SK-N-SH treated with all-trans-retinoic acid at 6 μM for 48 hours (cell line): ENCODE data around the gene VIT.

Experiments
- ATAC-seq: fragments of 200-7000 bp; cut with Tn5 transposase; 3 replicates; pipeline ENCODE4 v1.9.1; 2020; ENCODE audit warnings: mild to moderate bottlenecking, moderate library complexity
- ARNTL ChIP-seq: fragments of 450-650 bp; formaldehyde crosslinking; IDR thresholded peaks from 2 replicates; pipeline ENCODE4 v1.5.0; 2020; ENCODE audit warnings: low read depth, mild to moderate bottlenecking, moderate library complexity, borderline replicate concordance
- BACH2 ChIP-seq: fragments of 250-450 bp; sonication (Bioruptor Pico); IDR thresholded peaks from 2 replicates; pipeline ENCODE4 v1.9.0; 2021; ENCODE audit warnings: mild to moderate bottlenecking, borderline replicate concordance
- CSDC2 ChIP-seq: fragments of 250-450 bp; sonication (Bioruptor Pico); IDR thresholded peaks from 2 replicates; pipeline ENCODE4 v1.5.0; 2020; ENCODE audit warnings: mild to moderate bottlenecking, moderate library complexity
- ESRRG ChIP-seq: fragments of 250-450 bp; sonication (Bioruptor Pico); IDR thresholded peaks from 2 replicates; pipeline ENCODE4 v1.6.1; 2021; ENCODE audit warnings: mild to moderate bottlenecking
- GLIS3 ChIP-seq: fragments of 250-450 bp; sonication (Bioruptor Pico); IDR thresholded peaks from 2 replicates; pipeline ENCODE4 v1.5.0; 2020; ENCODE audit warnings: mild to moderate bottlenecking, moderate library complexity
- ISL1 ChIP-seq: fragments of 250-450 bp; sonication (Bioruptor Pico); IDR thresholded peaks from 2 replicates; pipeline ENCODE4 v2.1.2; 2022; ENCODE audit warnings: mild to moderate bottlenecking, moderate library complexity
- OSR1 ChIP-seq: fragments of 250-450 bp; sonication (Bioruptor Pico); IDR thresholded peaks from 2 replicates; pipeline ENCODE4 v1.8.0; 2022; ENCODE audit warnings: moderate library complexity, mild to moderate bottlenecking, inconsistent platforms
- RARB ChIP-seq: fragments of 250-450 bp; sonication (Bioruptor Pico); IDR thresholded peaks from 2 replicates; pipeline ENCODE4 v1.8.0; 2021; ENCODE audit warnings: mild to moderate bottlenecking, moderate library complexity
- SNAI2 ChIP-seq: fragments of 250-450 bp; sonication (Bioruptor Pico); IDR thresholded peaks from 2 replicates; pipeline ENCODE4 v1.5.0; 2020; ENCODE audit warnings: mild to moderate bottlenecking, moderate library complexity
- TCF4 ChIP-seq: fragments of 250-450 bp; sonication (Bioruptor Pico); IDR thresholded peaks from 2 replicates; pipeline ENCODE4 v1.8.0; 2021; ENCODE audit warnings: mild to moderate bottlenecking, moderate library complexity, borderline replicate concordance
- TOX ChIP-seq: fragments of 250-450 bp; sonication (Bioruptor Pico); IDR thresholded peaks from 2 replicates; pipeline ENCODE4 v1.8.0; 2021; ENCODE audit warnings: mild to moderate bottlenecking, moderate library complexity, borderline replicate concordance
- ZFP3 ChIP-seq: fragments of 250-450 bp; sonication (Bioruptor Pico); IDR thresholded peaks from 2 replicates; pipeline ENCODE4 v1.5.0; 2020; ENCODE audit warnings: mild to moderate bottlenecking, moderate library complexity
- ZNF565 ChIP-seq: fragments of 450-650 bp; formaldehyde crosslinking; conservative IDR thresholded peaks from 2 replicates; pipeline ENCODE4 v1.5.0; 2020; ENCODE audit warnings: low read depth, mild to moderate bottlenecking, moderate library complexity
- ZNF70 ChIP-seq: fragments of 450-650 bp; formaldehyde crosslinking; IDR thresholded peaks from 2 replicates; pipeline ENCODE4 v1.5.0; 2020; ENCODE audit warnings: mild to moderate bottlenecking, moderate library complexity
- TF ChIP-seq, protein P1 (sequence below): fragments of 250-450 bp; sonication (Bioruptor Pico); IDR thresholded peaks from 2 replicates; pipeline ENCODE4 v1.8.0; 2020; ENCODE audit warnings: mild to moderate bottlenecking, moderate library complexity, borderline replicate concordance
- TF ChIP-seq, protein P2 (sequence below): fragments of 250-450 bp; sonication (Bioruptor Pico); IDR thresholded peaks from 2 replicates; pipeline ENCODE4 v1.5.1; 2021; ENCODE audit warnings: mild to moderate bottlenecking, moderate library complexity
- TF ChIP-seq, protein P3 (sequence below): fragments of 250-450 bp; sonication (Bioruptor Pico); IDR thresholded peaks from 2 replicates; pipeline ENCODE4 v1.5.0; 2020; ENCODE audit warnings: mild to moderate bottlenecking, moderate library complexity
- TF ChIP-seq, protein P4 (sequence below): fragments of 250-450 bp; sonication (Bioruptor Pico); IDR thresholded peaks from 2 replicates; pipeline ENCODE4 v1.5.1; 2020; ENCODE audit warnings: low read depth, mild to moderate bottlenecking, moderate library complexity

VIT gene

DNA sequence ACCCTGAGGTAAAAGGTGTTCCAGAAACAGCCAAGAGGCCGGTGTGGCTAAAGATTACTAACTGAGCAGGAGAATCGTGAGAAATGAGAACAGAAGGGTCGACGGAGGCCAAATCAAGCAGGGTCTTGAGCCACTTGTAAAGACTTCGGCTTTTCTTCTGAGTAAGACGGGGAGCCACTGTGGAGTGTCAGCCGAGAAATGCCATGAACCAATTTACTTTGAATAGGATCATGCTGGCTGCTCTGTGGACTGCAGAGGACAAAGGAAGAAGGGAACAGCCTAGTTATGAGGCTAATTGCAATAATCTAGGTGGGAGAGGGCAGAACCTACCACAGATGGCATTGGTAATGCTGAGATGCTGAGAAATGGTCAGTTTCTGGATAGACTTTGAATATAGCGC, 16.8 kb downstream of the VIT start:
- TF ChIP-seq, protein P1, sequence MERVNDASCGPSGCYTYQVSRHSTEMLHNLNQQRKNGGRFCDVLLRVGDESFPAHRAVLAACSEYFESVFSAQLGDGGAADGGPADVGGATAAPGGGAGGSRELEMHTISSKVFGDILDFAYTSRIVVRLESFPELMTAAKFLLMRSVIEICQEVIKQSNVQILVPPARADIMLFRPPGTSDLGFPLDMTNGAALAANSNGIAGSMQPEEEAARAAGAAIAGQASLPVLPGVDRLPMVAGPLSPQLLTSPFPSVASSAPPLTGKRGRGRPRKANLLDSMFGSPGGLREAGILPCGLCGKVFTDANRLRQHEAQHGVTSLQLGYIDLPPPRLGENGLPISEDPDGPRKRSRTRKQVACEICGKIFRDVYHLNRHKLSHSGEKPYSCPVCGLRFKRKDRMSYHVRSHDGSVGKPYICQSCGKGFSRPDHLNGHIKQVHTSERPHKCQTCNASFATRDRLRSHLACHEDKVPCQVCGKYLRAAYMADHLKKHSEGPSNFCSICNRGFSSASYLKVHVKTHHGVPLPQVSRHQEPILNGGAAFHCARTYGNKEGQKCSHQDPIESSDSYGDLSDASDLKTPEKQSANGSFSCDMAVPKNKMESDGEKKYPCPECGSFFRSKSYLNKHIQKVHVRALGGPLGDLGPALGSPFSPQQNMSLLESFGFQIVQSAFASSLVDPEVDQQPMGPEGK (CRISPR knock-in tag) = no peak
- TF ChIP-seq TOX (CRISPR knock-in tag) (no peak), SNAI2 (CRISPR knock-in tag) (no peak), ESRRG (CRISPR knock-in tag) (no peak), ZNF565 (CRISPR knock-in tag) (no peak), BACH2 (CRISPR knock-in tag) (no peak), ZFP3 (CRISPR knock-in tag) (no peak), ZNF70 (no peak)
- TF ChIP-seq, protein P2, sequence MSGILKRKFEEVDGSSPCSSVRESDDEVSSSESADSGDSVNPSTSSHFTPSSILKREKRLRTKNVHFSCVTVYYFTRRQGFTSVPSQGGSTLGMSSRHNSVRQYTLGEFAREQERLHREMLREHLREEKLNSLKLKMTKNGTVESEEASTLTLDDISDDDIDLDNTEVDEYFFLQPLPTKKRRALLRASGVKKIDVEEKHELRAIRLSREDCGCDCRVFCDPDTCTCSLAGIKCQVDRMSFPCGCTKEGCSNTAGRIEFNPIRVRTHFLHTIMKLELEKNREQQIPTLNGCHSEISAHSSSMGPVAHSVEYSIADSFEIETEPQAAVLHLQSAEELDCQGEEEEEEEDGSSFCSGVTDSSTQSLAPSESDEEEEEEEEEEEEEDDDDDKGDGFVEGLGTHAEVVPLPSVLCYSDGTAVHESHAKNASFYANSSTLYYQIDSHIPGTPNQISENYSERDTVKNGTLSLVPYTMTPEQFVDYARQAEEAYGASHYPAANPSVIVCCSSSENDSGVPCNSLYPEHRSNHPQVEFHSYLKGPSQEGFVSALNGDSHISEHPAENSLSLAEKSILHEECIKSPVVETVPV (CRISPR knock-in tag) = no peak

DNA sequence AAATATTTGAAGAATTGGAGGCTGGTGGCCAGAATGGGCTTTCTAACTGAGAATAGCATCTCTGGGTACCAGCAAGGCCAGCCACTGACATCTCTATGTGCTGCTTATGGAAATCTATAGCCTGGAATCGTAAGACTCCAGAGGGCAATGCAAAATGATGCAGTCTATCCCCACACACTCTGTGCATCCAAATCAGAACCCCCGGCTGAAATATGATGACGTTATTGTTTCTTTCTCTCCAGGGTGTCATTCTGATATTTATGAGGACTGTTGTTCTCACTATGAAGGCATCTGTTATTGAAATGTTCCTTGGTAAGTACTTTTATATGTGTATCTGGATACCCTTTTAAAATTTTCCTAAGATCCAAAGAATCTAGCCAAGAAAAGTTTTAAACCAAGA, 19.6 kb downstream of the VIT start:
- TF ChIP-seq ARNTL (CRISPR knock-in tag) = no peak
- no peak for TF ChIP-seq GLIS3 (CRISPR knock-in tag)
- TF ChIP-seq TCF4 (CRISPR knock-in tag) = no peak
- no peak for TF ChIP-seq ESRRG (CRISPR knock-in tag)
- TF ChIP-seq, protein P3, sequence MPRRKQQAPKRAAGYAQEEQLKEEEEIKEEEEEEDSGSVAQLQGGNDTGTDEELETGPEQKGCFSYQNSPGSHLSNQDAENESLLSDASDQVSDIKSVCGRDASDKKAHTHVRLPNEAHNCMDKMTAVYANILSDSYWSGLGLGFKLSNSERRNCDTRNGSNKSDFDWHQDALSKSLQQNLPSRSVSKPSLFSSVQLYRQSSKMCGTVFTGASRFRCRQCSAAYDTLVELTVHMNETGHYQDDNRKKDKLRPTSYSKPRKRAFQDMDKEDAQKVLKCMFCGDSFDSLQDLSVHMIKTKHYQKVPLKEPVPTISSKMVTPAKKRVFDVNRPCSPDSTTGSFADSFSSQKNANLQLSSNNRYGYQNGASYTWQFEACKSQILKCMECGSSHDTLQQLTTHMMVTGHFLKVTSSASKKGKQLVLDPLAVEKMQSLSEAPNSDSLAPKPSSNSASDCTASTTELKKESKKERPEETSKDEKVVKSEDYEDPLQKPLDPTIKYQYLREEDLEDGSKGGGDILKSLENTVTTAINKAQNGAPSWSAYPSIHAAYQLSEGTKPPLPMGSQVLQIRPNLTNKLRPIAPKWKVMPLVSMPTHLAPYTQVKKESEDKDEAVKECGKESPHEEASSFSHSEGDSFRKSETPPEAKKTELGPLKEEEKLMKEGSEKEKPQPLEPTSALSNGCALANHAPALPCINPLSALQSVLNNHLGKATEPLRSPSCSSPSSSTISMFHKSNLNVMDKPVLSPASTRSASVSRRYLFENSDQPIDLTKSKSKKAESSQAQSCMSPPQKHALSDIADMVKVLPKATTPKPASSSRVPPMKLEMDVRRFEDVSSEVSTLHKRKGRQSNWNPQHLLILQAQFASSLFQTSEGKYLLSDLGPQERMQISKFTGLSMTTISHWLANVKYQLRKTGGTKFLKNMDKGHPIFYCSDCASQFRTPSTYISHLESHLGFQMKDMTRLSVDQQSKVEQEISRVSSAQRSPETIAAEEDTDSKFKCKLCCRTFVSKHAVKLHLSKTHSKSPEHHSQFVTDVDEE (CRISPR knock-in tag) = no peak
- TF ChIP-seq TOX (CRISPR knock-in tag) = no peak
- no peak for TF ChIP-seq CSDC2 (CRISPR knock-in tag)
- no peak for TF ChIP-seq ISL1 (CRISPR knock-in tag)
- TF ChIP-seq ZNF70 = no peak
- no peak for TF ChIP-seq RARB (CRISPR knock-in tag)
- TF ChIP-seq, protein P2 (CRISPR knock-in tag) = no peak
- no peak for ATAC-seq

More for the DNA sequence above, 16.8 kb downstream of the VIT start:
- ATAC-seq = no peak

DNA sequence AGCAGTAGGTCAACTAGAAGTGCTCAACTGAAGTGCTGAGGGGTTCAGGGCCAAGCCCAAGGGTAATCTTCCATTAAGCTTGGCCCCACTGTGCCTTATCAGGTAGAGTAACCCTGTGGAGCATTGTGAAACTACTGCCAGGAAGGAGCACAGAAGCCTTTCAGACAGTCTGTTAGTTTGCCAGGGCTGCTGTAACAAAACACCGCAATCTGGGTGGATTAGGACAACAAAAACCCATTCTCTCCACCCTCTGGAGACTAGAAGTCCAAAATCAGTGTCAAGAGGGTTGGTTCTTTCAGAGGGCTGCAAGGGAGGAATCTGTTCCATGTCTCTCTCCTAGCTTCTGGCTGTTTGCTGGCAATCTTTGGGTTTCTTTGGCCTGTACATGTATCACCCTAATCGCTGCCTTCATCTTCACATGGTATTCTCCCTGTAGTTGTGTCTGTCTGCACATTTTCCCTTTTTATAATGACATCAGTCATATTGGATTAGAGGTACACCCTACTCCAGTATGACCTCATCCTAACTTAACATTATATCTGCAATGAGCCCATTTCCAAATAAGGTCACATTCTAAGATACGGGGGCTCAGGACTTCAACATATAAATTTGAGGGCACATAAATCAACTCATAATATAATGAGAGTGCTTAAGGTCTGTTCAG, 21.2 kb downstream of the VIT start:
- TF ChIP-seq ZNF70 (no peak), ESRRG (CRISPR knock-in tag) (no peak), ARNTL (CRISPR knock-in tag) (no peak), SNAI2 (CRISPR knock-in tag) (no peak)
- TF ChIP-seq, protein P4, sequence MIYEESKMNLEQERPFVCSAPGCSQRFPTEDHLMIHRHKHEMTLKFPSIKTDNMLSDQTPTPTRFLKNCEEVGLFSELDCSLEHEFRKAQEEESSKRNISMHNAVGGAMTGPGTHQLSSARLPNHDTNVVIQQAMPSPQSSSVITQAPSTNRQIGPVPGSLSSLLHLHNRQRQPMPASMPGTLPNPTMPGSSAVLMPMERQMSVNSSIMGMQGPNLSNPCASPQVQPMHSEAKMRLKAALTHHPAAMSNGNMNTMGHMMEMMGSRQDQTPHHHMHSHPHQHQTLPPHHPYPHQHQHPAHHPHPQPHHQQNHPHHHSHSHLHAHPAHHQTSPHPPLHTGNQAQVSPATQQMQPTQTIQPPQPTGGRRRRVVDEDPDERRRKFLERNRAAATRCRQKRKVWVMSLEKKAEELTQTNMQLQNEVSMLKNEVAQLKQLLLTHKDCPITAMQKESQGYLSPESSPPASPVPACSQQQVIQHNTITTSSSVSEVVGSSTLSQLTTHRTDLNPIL (CRISPR knock-in tag) = no peak
- TF ChIP-seq, all 23 proteins: peak for 0
- ATAC-seq = no peak; the same call in 2 of the 3 replicates

DNA sequence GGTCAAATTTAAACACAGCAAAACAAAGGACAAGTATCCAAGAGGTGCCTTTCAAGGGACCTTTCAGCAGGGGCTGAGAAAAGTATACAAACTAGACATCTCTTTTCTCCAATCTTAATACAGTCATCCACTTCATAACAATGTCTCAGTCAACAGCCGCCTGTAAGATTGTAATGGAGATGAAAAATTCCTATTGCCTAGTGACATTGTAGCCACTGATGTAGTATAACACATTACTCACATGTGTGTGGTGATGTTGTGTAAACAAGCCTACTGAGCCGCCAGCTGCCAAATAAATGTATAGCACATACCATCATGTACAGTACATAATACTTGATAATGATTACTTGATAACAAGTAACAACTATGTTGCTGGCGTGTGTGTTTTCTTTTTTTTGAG, 31.0 kb downstream of the VIT start:
- ATAC-seq = no peak
- TF ChIP-seq, protein P3 (CRISPR knock-in tag) = no peak
- TF ChIP-seq ZFP3 (CRISPR knock-in tag) (no peak), OSR1 (no peak), ZNF565 (CRISPR knock-in tag) (no peak), ARNTL (CRISPR knock-in tag) (no peak), ISL1 (CRISPR knock-in tag) (no peak)
- TF ChIP-seq, protein P1 (CRISPR knock-in tag) = no peak
- TF ChIP-seq, protein P4 (CRISPR knock-in tag) = no peak
